PC-3 (cell line): ENCODE measurements around the gene TCL1B.

ENCODE experiments used
- EZH2 ChIP-seq: fragments of 300-600 bp; sonication (generic); IDR thresholded peaks from one replicate; pipeline ENCODE4 v1.6.1; 2017; ENCODE audit warnings: antibody characterized with exemption, mild to moderate bottlenecking, low read length; ENCODE audit not compliant: unreplicated experiment
- EZH2phosphoT487 ChIP-seq: fragments of 300-600 bp; sonication (generic); IDR thresholded peaks from 2 replicates; pipeline ENCODE4 v1.6.1; 2018; ENCODE audit warnings: mild to moderate bottlenecking, antibody characterized with exemption, low read length, borderline replicate concordance
- TF ChIP-seq, protein P1 (sequence below): fragments of 300-600 bp; sonication (generic); conservative IDR thresholded peaks from 2 replicates; pipeline ENCODE4 v1.5.1; 2017; ENCODE audit warnings: antibody characterized with exemption, low read depth, mild to moderate bottlenecking, low read length

DNA sequence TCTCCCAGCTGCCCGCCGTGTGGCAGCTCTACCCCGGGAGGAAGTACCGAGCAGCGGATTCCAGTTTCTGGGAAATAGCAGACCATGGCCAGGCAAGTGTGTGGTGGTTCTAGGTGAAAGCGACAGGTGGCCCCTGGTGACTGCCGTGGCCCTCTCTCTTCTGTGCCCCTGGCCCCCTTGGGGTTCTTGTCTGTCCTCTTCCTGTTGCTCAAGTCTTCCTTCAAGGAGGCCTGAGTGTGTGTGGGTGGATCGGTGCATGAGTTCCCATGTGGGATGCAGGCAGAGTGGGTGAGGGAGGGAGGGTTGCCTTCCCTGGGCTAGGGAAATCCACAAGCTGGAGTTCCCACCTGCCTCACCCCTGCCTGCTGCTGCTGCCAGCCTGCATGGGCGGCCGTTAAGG, 4.6 kb downstream of the TCL1B start:
- TF ChIP-seq, protein P1, sequence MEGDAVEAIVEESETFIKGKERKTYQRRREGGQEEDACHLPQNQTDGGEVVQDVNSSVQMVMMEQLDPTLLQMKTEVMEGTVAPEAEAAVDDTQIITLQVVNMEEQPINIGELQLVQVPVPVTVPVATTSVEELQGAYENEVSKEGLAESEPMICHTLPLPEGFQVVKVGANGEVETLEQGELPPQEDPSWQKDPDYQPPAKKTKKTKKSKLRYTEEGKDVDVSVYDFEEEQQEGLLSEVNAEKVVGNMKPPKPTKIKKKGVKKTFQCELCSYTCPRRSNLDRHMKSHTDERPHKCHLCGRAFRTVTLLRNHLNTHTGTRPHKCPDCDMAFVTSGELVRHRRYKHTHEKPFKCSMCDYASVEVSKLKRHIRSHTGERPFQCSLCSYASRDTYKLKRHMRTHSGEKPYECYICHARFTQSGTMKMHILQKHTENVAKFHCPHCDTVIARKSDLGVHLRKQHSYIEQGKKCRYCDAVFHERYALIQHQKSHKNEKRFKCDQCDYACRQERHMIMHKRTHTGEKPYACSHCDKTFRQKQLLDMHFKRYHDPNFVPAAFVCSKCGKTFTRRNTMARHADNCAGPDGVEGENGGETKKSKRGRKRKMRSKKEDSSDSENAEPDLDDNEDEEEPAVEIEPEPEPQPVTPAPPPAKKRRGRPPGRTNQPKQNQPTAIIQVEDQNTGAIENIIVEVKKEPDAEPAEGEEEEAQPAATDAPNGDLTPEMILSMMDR, result no peak
- no peak for TF ChIP-seq EZH2
- no peak for TF ChIP-seq EZH2phosphoT487
